ENCODE measurements around the gene MEIS3.

MEIS3 gene

DNA sequence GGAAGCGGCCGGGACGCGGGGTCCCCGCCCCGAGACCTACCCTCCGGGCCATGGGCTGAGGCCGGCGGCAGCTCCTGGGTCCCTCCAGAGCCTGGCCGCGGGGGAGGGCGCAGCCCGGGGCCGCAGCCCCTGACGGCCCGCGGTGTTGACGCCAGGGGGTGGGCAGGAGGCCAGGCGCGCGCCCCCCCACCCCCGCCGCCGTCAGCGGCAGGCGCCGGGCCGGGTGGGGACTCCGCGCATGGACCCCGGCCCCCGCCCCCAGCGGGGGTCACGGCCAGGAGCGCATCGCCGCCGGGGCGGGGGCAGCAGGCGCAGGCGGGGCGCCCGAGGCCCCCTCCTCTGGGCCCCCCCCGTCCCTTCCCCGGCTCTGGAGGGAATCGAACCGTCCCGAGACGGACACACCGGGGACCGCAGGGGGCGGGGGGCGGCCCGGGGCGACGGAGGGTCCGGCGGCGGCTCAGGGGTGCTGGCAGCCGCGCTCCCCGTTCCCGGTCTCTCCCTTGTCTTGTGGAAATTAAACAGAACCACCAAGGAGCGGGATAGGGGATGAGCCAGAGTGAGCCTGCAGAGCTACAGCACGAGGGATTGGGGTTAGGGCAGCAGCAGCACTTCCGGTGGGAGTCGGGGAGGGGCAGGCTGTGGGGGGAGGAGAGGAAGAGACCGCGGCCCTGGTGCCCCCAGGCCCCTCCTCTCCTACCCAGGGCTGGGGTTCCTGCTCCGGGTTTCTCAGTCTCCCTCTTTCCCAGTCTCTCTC lies at the start of gene MEIS3:
TSS of gene MEIS3 (minus strand) at position 498 of the 754 bp plus-strand sequence. CDS start at position 52, 446 bp downstream.
- DNase-seq (ENCODE audit: low spot score): no peak

DNA sequence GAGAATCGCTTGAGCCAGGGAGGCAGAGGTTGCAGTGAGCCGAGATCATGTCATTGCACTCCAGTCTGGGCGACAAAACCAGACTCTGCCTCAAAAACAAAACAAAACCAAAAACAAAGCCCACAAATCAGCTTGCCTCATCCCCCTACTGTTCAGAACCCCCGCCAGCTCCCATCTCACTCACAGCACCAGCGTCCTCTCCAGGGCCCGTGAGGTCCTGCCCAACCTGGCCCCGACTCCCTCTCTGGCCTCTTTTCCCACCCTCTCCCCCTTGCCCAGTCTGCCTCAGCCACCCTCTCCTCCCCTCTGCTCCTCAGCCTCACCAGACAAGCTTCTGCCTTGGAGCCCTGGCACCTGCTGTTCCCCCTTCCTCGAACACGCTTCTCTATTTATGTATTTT lies 48.6 kb upstream of the MEIS3 start:
- no peak for DNase-seq (ENCODE audit: low spot score)

DNA sequence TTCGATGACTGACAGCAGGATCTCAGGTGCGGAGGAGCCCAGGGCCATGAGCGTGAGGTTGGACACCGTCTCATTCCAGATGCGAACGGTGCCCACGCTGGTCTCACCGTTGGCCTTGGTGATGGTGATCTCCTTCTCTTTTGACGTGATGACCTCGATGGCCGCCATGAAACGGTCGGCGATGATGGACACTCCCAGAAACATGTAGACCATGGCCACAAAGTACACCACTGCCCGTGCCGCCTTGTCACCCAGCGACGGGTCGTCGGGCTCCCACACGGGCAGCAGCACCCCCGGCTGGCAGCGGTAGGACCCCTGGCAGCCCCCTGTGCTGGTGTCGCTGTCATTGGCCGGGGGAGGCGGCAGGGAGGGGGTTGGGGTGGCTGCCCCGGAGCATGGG lies 46.6 kb upstream of the MEIS3 start:
- no peak for DNase-seq (ENCODE audit: low spot score)

DNA sequence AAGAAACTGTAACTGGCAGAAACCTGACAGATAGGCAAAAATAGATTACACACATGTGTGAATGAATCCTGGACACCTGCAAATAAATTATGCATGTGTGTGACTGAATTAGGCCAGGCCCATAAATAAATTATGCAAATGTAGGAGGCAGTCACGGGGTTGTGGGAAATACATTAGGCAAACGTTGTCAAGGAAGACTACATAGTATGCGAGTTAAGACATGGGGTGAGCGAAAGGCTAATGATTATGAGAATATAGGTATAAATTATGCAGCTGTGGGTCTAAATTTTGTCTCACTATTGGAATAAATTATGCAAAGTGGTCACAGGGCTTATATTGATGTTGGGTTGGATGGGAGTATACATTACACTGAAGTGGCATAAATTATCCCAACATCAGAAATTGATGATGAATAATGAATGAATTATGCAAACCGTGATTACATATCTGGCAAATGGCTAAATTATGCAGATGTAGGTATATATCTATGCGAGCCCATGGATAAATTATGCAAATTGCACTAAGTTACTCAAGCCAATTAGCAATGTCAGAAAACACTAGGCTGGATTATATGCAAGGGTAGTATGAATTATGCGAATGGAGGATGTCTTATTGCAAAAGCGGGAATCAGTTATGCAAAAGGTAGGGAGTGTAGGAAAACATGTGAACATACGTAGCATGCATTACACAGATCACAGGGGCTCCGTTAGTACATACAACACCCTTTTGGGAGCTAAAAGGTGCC lies 45.5 kb upstream of the MEIS3 start:
- DNase-seq (ENCODE audit: low spot score): no peak

DNA sequence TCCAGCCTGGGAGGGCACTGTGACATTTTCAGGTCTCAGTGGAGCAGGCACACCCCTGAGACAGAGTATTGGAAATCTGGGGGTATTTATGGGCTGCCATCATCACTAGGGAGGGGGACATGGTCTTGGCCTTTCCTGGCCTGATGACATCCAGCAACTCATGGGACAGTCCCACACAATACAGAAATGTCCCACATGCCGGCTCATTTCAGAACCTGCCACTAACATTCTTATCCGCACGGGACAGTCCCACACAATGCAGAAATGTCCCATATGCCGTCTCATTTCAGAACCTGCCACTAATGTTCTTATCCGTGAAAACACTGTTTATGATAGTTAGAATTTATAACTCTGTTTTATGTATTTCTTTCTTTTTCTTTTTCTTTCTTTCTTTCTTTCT lies 42.5 kb upstream of the MEIS3 start:
- no peak for DNase-seq (ENCODE audit: low spot score)

GRCh38 chr19:47459477-47459876 lies 40.1 kb upstream of the MEIS3 start:
- no peak for DNase-seq (ENCODE audit: low spot score)

DNA sequence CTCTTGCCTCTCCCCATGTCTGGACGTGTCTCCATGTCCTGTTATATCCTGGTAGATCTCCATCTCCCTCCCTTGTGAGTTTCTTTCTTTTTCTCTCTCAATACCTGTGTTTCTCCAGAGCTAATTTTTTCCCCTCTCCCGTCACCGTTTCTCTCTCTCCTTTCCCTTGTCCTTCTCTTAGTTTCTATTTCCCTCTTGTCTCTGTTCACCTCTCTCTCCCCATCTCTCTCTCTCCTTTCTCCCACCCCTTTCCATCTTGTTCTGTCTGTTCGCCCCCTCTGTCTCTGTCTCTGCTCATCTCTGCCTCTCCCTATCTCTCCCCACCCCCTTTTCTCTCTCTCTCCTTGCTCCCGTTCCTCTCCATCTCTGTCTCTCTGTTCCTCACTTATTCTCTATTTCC lies 39.3 kb upstream of the MEIS3 start:
- DNase-seq (ENCODE audit: low spot score): no peak

- no peak for DNase-seq (ENCODE audit: low spot score)
Measured at GRCh38 chr19:47456721-47457474, 37.6 kb upstream of the MEIS3 start.

DNA sequence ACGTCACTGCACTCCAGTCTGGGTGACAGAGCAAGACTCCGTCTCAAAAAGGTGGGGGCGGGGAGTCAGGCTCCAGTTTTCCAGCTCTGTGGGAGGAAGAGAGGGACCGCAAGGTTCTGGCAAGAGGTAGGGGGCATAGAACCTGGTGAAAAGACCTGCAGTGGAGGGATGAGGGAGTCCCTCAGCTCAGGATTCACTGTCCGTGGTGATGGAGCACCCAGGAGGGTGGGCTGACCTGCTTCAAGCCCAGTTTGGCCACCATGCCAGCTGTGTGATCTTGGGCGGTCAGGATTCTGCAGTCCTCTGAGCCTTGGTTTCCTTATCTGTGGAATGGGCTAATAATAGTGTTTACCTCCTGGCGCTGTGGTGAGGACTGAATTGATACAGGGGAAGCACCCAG lies 31.2 kb upstream of the MEIS3 start:
- DNase-seq (ENCODE audit: low spot score): no peak

GRCh38 chr19:47448360-47448727 lies 29.0 kb upstream of the MEIS3 start:
- no peak for DNase-seq (ENCODE audit: low spot score)

DNA sequence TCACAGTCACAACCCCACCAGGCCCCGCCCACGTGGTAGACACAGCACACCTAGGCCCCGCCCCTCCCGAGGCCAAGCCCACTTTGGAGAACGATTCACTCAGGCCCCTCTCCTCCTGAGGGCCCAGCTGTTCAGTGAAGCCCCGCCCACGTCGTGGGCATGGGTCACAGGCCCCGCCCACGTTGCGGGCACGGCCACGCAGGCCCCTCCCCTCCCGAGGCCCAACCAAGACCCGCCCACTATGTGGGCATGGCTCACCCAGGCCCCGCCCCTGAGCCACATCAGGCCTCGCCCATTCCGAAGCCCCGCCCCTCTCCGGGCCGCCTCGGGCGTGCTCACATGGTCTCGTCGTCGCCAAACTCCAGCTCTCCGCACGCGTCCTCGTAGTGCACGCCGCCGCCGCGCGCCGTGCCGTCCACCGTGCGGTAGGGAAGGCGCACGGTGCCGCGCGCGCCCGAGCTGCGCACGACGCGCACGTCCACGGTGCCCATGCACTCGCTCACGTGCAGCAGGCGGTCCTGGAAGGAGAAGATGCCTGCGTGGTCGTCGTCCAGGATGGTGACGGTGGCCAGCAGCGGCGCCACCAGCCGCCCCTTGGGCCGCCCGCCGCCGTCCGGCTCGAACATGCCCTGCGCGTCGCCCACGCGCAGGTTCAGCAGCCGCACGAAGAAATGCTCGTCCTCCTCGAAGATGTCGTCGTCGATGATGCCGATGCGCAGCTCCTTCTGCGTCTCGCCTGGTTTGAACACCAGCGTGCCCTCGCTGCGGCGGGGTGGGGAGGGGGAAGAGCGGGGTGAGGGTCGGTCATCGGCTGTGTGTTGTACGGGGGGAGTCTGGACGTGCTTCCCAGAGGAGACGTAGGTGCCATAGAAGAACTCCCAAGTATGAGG lies 28.4 kb upstream of the MEIS3 start:
- DNase-seq (ENCODE audit: low spot score): peak; percentile 61

DNA sequence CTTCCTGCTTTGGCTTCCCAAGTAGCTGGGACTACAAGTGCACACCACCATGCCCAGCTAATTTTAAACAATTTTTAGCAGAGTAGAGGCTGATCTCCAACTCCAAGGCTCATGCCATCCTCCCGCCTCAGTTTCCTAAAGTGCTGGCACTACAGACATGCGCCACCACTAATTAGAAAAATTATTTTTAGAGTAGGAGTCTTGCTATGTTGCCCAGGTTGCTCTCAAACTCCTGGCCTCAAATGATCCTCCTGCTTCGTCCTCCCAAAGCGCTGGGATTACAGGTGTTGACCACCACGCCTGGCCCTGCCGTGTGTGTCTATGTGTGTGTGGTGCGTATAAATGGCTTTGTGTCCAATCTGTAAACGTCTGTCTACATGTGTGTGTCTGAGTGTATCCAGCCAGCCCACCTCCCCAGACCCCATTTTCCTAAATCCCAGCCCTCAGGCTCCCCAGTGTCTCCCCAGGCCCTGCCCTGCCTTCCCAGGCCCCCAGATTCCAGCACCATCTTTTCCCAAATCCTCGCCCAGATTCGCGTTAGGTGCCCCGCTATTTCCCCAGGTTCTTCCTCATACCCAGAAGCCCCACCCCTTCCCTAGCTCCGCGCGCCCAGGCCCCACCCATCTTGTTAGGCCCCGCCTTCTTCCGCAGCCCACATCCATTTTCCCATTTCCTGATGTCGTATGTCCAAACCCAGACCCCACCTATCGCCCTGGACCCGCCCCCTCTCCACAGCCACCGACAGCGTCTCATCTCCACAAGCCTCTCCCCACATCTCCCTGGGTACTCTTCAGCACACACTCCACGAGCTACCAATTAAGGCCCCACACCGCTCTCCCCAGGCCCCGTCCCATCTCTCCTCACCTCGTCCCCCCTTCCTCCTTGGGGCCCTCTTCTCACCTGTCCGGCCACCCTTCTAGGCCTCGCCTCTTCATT lies 27.5 kb upstream of the MEIS3 start:
- peak; percentile 24 for DNase-seq (ENCODE audit: low spot score)

DNA sequence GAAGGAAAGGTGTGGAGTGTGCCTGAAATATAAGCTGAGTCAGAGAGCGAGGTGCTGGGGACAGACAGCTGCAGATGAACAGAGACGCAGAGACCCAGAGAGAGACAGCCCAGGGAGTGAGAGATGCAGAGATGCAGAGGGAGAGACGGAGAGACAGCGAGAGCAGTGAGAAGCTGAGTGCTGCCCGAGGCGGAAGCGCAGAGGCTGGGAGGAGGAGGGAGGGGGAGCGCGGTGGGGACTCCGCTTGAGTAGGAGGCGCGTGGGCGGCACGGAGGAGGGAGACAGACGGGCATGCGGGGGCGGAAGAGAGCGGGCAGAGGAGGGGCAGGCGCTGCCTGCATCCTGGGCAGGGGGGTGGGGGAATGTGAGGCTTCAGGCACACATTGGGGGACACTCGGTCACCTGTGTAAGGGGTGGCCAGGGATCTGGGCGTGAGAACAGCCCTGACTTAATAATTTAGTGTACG lies 26.6 kb upstream of the MEIS3 start:
- DNase-seq (ENCODE audit: low spot score): peak; percentile 33

- DNase-seq (ENCODE audit: low spot score): no peak
Measured at GRCh38 chr19:47445527-47445926, 26.2 kb upstream of the MEIS3 start.

GRCh38 chr19:47444388-47444821 lies 25.1 kb upstream of the MEIS3 start:
- DNase-seq (ENCODE audit: low spot score): no peak

GRCh38 chr19:47443331-47443730 lies 24.0 kb upstream of the MEIS3 start:
- no peak for DNase-seq (ENCODE audit: low spot score)

DNA sequence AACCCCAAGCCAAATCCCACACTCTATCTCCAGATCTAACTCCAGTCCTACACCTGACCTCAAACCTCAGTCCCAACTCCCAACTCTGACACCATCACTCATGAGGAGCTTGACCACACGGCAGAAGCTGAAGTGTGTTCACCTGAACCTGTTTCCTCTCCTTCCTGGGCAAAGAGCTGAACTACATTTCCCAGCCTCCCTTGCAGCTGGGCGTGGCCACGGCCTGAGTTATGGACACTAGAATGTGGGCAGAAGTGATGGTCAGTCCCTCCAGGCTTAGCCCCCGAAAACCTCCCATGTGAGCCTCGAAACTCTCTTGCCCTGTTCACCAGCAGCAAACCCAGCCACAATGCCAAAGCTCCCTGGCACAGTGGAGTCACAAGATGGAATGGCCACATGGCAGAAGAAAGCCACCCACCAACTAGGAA lies 19.5 kb upstream of the MEIS3 start:
- no peak for DNase-seq (ENCODE audit: low spot score)

GRCh38 chr19:47437500-47437899 lies 18.2 kb upstream of the MEIS3 start:
- no peak for DNase-seq (ENCODE audit: low spot score)

DNA sequence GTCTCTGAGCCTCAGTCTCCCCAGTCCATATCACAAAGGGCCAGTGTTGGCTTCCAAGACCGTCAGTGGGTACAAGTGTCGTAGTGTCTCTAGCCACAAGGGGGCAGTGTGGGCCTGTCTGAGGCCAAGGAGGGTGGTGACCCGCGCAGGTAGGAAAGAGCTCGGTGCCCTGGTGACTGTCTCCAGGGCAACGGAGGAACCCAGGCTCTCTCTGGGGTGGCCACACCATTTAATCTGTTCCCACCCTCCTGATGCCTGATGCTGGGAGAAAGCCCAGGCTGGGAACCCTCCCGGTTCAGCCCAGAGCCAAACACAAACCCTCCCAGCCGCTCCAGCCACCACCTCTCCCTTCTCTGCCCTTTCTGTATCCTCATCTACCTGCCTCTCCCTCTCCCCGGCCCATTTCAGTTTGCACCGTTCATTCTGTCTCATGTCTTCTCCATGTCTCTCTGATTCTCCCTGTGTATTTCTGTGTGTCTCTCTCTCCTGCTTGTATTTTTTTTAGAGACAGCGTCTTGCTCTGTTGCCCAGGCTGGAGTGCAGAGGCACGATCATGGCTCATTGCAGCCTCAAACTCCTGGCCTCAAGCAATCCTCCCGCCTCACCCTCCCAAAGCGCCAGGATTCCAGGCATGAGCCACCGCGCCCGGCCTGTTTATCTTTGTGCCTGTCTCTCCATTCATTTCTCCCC lies 17.5 kb upstream of the MEIS3 start:
- peak; percentile 83 for DNase-seq (ENCODE audit: low spot score)

GRCh38 chr19:47435883-47436417 lies 16.6 kb upstream of the MEIS3 start:
- no peak for DNase-seq (ENCODE audit: low spot score)
